Naive B cell (primary cell): ENCODE measurements around the gene RPS29. TPM values are rescaled to one million over a fixed set of nuclear protein-coding genes. Genes with fewer than 3 reads are reported as not detected.
"Not testable (repeated sequence)": the region's sequence is repeated elsewhere in the genome, so short reads cannot be mapped to it uniquely, and the experiment has no call there.

Source experiments
- ATAC-seq, 2 donors: fragments of 150-1000 bp; cut with Tn5 transposase; 2 replicates each; pipeline ENCODE4 v1.10.0; 2021; ENCODE audit warnings: low read depth in 2 of 2, mild to moderate bottlenecking in 2 of 2, moderate library complexity in 2 of 2
- DNase-seq: peaks from one replicate; pipeline ENCODE4 v3.0.0; 2022
- H3K27ac Mint-ChIP-seq, 6 donors: one replicate each; pipeline ENCODE4 v1.8.0; 2020 to 2022; ENCODE audit warnings: mild to moderate bottlenecking in 6 of 6, mixed read lengths in 6 of 6, moderate library complexity in 5 of 6, inconsistent platforms in 2 of 6
- H3K27me3 Mint-ChIP-seq, 3 donors: one replicate each; pipeline ENCODE4 v1.8.0; 2021 to 2022; ENCODE audit warnings: mixed read lengths in 3 of 3, mild to moderate bottlenecking in 1 of 3
- H3K36me3 Mint-ChIP-seq, 2 donors: one replicate each; pipeline ENCODE4 v1.8.0; 2020 to 2022; ENCODE audit warnings: mixed read lengths in 2 of 2, inconsistent platforms in 1 of 2, mild to moderate bottlenecking in 1 of 2
- H3K4me1 Mint-ChIP-seq, 3 donors: one replicate each; pipeline ENCODE4 v1.8.0; 2020 to 2022; ENCODE audit warnings: mixed read lengths in 3 of 3, inconsistent platforms in 1 of 3, mild to moderate bottlenecking in 1 of 3, moderate library complexity in 1 of 3
- H3K4me3 Mint-ChIP-seq, 8 donors: one replicate each; pipeline ENCODE4 v1.8.0; 2020 to 2022; ENCODE audit warnings: mild to moderate bottlenecking in 8 of 8, mixed read lengths in 8 of 8, moderate library complexity in 8 of 8, inconsistent platforms in 2 of 8
- H3K9me3 Mint-ChIP-seq, 7 donors: one replicate each; pipeline ENCODE4 v1.8.0; 2020 to 2022; ENCODE audit warnings: mixed read lengths in 7 of 7, mild to moderate bottlenecking in 5 of 7, inconsistent platforms in 2 of 7, moderate library complexity in 1 of 7
- polyA plus RNA-seq, 6 donors: library from polyadenylated mRNA; unstranded; fragments of 300-500 nt; fragmentation: Illumina TruSeq; gene quantifications; one replicate each; pipeline ENCODE4 v1.2.3, GENCODE V29; 2021; ENCODE audit warnings: low read depth in 6 of 6

Gene RPS29
- polyA plus RNA-seq, 6 donors from 2014 or later: 5,522 to 9,273 (median 8,580) TPM

DNA sequence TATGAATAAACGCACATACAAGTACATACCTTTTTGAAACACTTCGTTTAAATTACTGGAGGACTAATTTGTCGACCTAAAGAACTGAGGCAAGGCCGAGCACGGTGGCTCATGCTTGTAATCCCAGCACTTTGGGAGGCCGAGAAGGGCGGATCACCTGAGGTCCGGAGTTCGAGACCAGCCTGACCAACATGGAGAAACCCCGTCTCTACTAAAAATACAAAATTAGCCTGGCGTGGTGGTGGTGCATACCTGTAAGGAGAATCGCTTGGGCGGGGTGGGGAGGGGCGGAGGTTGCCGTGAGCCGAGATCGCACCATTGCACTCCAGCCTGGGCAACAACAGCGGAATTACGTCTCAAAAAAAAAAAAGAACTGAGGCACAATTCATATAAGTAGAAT is 33.1 kb upstream of the RPS29 start:
- ATAC-seq, H3K27me3 Mint-ChIP-seq, DNase-seq, H3K9me3 Mint-ChIP-seq: not testable (repeated sequence)
- peak overlapping the region; percentile 96 to 99 (median 98) for H3K4me3 Mint-ChIP-seq
- peaks cover 5 to 12% of the 10 kb centered on the region in 2 donors for H3K36me3 Mint-ChIP-seq
- H3K4me1 Mint-ChIP-seq: peaks cover 31 to 46% (median 39%) of the 10 kb centered on the region in 3 donors
- H3K27ac Mint-ChIP-seq: peak overlapping the region in 4 of 6 donors; percentile 58 to 99 (median 98)

DNA sequence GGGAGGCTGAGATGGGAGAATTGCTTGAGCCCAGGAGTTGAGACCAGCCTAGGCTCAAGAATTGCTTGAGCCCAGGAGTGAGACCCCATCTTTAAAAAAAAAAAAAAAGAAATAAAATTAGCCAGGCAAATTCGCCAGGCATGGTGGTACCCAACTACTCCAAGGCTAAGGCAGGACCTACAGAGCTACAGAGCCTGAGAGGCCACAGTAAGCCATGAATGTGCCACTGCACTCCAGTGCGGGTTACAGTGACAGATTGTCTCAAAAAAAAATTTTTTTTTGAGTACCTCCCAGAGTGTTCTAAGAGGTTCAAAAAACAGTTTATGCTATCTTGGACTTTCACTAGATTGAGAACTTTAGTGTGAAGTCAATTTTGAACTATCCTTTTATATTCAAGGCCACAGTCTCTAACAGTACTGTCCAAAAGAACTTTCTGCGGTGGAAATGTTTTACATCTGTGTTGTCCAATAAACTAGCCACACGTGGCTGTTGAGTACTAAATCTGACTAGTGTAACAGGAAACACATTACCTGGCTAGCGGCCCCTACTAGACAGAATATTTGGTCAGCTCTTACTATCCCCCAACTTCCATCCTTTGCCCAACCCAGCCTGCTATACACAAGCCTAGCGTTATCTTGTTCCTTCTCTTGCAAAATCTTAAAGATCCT is 31.8 kb upstream of the RPS29 start:
- Mint-ChIP-seq H3K36me3 (peaks cover 5 to 12% of the 10 kb centered on the region in 2 donors), H3K9me3 (no peaks in the 10 kb centered on the region), H3K4me1 (peaks cover 31 to 39% (median 33%) of the 10 kb centered on the region in 3 donors), H3K27me3 (no peaks in the 10 kb centered on the region), H3K4me3 (peak overlapping the region in 3 of 8 donors; percentile 1 to 99 (median 96)), H3K27ac (peak overlapping the region in 3 of 6 donors; percentile 21 to 97 (median 93))
- DNase-seq: no peak
- no peak for ATAC-seq

DNA sequence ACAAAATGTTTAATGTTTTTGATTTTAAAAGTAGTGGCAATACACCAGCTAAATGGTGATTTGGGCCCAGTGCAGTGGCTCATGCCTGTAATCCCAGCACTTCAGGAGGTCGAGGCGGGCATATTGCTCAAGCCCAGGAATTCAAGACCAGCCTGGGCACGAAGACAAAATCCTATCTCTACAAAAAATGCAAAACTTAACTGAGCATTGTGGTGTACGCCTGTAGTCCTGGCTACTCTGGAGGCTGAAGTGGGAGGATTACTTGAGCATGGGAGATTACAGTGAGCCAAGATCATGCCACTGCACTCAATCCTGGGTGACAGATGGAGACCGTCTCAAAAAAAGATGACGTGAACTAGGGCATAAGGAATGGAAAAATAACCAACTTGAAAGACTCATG is 29.6 kb upstream of the RPS29 start:
- ATAC-seq (no peak), DNase-seq (no peak)
- Mint-ChIP-seq H3K27ac (no peak overlapping the region), H3K4me1 (peaks cover 19 to 27% (median 19%) of the 10 kb centered on the region in 3 donors), H3K27me3 (no peaks in the 10 kb centered on the region), H3K4me3 (peak overlapping the region in 1 of 8 donors; percentile 5), H3K9me3 (no peaks in the 10 kb centered on the region), H3K36me3 (peaks cover 5 to 12% of the 10 kb centered on the region in 2 donors)

DNA sequence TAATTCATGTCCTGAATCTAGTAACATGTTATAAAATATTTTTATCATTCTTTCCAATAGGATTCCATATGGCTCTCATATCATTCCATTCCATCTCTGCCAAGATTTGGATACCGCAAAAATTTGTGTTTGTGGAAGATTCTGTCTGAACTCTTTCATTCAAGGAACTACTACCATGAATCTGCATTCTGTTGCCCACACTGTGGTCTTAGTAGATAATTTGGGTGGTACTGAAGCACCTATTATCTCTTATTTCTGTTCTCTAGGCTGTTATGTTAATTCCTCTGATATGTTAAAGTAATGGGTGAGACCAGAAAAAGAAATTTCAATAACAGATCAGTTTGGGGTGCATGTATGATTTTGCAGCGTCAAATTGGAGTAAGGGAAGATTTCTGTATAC is 28.0 kb upstream of the RPS29 start:
- H3K4me1 Mint-ChIP-seq: peaks cover 10 to 16% (median 12%) of the 10 kb centered on the region in 3 donors
- H3K27ac Mint-ChIP-seq: no peak overlapping the region
- no peak for ATAC-seq
- DNase-seq: no peak
- H3K4me3 Mint-ChIP-seq: no peak overlapping the region
- no peaks in the 10 kb centered on the region for H3K27me3 Mint-ChIP-seq
- no peaks in the 10 kb centered on the region for H3K9me3 Mint-ChIP-seq
- peaks cover 5 to 12% of the 10 kb centered on the region in 2 donors for H3K36me3 Mint-ChIP-seq

DNA sequence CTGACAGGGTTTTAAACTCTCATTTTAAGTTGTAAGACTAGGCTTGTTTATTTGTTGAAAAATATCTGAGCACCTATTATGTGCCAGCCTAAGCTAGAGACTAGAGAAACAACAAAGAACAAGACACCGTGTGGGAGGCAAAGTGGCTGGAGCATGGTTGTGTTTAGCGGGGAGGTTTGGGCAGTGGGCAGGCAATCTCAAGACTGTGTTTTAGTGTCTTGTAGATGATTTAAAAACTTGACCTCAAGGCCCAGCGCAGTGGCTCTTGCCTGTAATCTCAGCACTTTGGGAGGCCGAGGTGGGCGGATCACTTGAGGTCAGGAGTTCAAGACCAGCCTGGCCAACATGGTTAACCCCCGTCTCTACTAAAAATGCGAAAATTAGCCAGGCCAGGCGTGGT is 26.5 kb upstream of the RPS29 start:
- H3K4me1 Mint-ChIP-seq: peaks cover 0 to 5% (median 0%) of the 10 kb centered on the region in 3 donors
- DNase-seq: no peak
- H3K27me3 Mint-ChIP-seq: no peaks in the 10 kb centered on the region
- H3K27ac Mint-ChIP-seq: no peak overlapping the region
- no peaks in the 10 kb centered on the region for H3K36me3 Mint-ChIP-seq
- ATAC-seq: no peak
- no peak overlapping the region for H3K4me3 Mint-ChIP-seq
- no peaks in the 10 kb centered on the region for H3K9me3 Mint-ChIP-seq

DNA sequence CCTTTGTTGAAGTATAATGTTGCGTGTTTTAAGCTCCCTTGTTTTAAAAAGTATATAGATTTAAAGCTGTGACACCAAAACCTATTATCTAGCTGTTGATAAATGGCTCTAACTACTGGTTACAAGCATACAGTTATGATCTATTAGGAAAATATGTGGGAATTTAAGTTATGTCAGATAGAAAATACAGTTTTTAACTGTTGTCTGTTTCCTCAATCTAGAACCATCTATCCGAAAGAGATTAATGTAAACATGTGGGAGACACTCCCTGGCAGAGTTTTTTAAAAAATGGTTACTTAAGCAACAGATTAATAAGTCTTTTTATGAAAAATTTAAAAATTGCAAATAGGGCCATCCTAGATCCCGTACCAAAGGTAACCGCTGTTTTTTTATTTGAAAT is 26.1 kb upstream of the RPS29 start:
- Mint-ChIP-seq H3K27me3 (no peaks in the 10 kb centered on the region), H3K4me1 (peaks cover 0 to under 1% (median 0%) of the 10 kb centered on the region in 3 donors), H3K27ac (no peak overlapping the region), H3K36me3 (no peaks in the 10 kb centered on the region), H3K4me3 (no peak overlapping the region), H3K9me3 (no peaks in the 10 kb centered on the region)
- ATAC-seq (no peak), DNase-seq (no peak)

DNA sequence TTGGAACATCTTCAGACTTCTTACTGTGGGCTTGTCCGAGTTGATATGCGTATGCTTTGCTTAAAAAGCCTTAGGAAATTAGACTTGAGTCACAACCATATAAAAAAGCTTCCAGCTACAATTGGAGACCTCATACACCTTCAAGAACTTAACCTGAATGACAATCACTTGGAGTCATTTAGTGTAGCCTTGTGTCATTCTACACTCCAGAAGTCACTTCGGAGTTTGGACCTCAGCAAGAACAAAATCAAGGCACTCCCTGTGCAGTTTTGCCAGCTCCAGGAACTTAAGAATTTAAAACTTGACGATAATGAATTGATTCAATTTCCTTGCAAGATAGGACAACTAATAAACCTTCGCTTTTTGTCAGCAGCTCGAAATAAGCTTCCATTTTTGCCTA is 21.4 kb upstream of the RPS29 start:
- Mint-ChIP-seq H3K27me3 (no peaks in the 10 kb centered on the region), H3K27ac (no peak overlapping the region), H3K9me3 (no peaks in the 10 kb centered on the region), H3K4me3 (no peak overlapping the region), H3K4me1 (peaks cover 0 to 4% (median 0%) of the 10 kb centered on the region in 3 donors), H3K36me3 (no peaks in the 10 kb centered on the region)
- ATAC-seq: no peak
- no peak for DNase-seq

DNA sequence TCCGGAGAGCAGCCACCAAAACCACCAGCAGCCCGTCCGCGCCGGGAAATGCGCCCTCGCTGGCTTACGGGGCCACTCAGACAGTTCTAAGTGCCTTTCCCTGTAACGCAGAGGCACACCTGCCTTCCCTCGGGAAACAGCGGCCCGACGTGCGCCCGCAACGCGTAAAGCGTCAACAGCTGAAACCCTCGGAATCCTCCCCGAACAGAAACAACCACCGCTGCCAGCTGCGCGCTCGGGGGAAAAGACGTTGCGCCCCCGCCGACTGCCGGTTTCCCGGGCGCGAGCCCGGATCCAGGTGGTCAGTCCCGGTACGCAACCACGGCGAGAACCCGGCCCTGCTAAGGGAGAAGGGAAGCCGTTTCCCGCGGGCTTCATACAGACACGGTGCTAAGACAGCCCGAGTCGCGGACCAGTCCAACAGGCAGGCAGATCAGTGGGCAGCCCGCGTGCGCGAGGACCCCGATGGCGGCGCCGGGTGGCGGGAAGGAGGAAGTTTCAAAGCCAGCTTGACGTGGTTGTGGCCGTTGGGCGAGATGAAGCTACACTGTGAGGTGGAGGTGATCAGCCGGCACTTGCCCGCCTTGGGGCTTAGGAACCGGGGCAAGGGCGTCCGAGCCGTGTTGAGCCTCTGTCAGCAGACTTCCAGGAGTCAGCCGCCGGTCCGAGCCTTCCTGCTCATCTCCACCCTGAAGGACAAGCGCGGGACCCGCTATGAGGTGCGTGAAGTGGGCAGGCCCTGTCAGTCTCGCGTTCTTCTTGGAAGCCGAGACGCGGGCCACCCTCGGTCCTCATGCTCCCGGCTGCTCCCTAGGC is 12.5 kb upstream of the RPS29 start, which contains the start of gene LRR1:
Gene LRR1 (plus strand): TSS at position 456 of the 816 bp plus-strand sequence. CDS start 81 bp downstream, at position 537.
- no peaks in the 10 kb centered on the region for H3K27me3 Mint-ChIP-seq
- ATAC-seq (peak; percentile 69 to 70), DNase-seq (peak; percentile 94)
- peak within 1 kb of the TSS; percentile 96 to 100 (median 99) for H3K27ac Mint-ChIP-seq
- no peaks in the 10 kb centered on the region for H3K9me3 Mint-ChIP-seq
- H3K36me3 Mint-ChIP-seq: no peaks in the 10 kb centered on the region
- peaks cover 23 to 58% (median 46%) of the 10 kb centered on the region in 3 donors for H3K4me1 Mint-ChIP-seq
- H3K4me3 Mint-ChIP-seq: peak within 1 kb of the TSS; percentile 94 to 100 (median 98)

DNA sequence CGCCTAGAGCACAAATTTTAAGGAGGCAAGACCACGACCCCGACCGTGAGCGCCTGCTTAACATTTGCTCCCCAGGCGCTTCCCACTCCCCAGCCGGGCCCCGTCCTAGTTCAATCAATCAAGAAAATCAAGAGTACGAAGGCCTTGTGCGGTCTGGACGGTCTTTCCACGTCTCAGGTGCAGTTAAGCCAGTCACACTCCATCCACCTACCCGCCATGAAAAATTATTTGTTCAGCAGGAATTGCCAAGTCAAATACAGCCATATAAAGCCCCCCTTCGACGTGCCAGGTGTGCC is 12.0 kb upstream of the RPS29 start:
- peaks cover 23 to 58% (median 46%) of the 10 kb centered on the region in 3 donors for H3K4me1 Mint-ChIP-seq
- ATAC-seq (no peak), DNase-seq (no peak)
- no peaks in the 10 kb centered on the region for H3K9me3 Mint-ChIP-seq
- no peaks in the 10 kb centered on the region for H3K36me3 Mint-ChIP-seq
- H3K27ac Mint-ChIP-seq: peak overlapping the region; percentile 96 to 100 (median 99)
- H3K27me3 Mint-ChIP-seq: no peaks in the 10 kb centered on the region
- peak overlapping the region; percentile 94 to 100 (median 98) for H3K4me3 Mint-ChIP-seq

DNA sequence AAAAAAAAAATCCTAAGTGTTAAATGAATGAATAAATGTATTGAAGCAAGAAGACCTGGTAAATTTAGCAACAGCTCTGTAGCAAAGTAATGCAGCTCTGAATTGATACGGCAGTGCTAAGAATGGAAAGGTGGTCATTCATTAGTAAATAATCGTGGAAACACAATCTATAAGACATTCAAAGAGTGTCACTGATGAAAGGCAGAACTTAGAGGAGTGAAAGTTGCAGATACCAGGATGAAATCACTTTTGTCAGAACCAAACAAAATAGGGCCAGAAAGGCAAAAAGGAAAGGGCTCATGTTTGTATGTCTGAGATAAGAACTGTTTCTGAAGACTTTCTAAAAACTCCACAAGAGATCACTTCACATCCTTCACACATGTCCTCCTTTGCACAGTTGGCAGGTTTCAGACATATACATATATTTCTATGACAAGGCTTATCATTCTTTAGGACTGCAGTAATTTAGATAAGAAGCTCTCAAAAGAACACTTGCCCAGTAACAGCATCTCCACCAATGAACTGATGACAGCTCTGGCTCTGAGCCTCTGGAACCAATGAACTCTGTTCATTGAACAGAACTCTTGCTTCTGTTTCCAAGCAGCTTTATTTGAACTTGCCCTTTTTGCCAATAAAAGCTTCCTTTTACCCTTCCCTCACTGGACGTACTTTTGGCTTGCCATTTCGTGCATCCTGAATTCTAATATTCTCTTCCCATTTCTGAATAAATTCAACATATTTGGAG is 8.3 kb upstream of the RPS29 start:
- no peaks in the 10 kb centered on the region for H3K9me3 Mint-ChIP-seq
- ATAC-seq (peak in 1 of 2 donors; percentile 17), DNase-seq (peak; percentile 33)
- H3K4me3 Mint-ChIP-seq: peak overlapping the region in 5 of 8 donors; percentile 6 to 99 (median 46)
- peak overlapping the region in 4 of 6 donors; percentile 84 to 99 (median 90) for H3K27ac Mint-ChIP-seq
- H3K4me1 Mint-ChIP-seq: peaks cover 18 to 52% (median 40%) of the 10 kb centered on the region in 3 donors
- no peaks in the 10 kb centered on the region for H3K27me3 Mint-ChIP-seq
- no peaks in the 10 kb centered on the region for H3K36me3 Mint-ChIP-seq

DNA sequence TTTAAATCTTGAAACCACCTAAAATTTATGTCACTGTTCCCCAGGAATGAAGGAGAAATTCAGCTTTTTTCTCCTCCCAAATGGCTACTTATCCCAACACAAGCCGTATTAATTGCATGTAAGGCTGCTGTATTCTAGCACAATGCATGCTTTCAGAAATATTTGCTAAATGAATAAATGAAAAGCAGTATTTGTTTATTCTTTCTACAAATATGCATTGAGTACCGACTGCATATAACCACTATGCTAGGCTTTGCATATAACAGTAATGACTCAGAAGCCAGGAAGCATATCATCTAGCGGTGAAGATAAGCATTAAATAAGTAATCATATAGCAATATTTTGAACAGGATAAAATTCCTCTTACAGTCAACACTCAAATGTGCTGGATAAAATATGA is 6.8 kb upstream of the RPS29 start:
- Mint-ChIP-seq H3K9me3 (no peaks in the 10 kb centered on the region), H3K4me1 (peaks cover 13 to 42% (median 34%) of the 10 kb centered on the region in 3 donors), H3K36me3 (no peaks in the 10 kb centered on the region), H3K4me3 (peak overlapping the region in 1 of 8 donors; percentile 18), H3K27ac (peak overlapping the region in 1 of 6 donors; percentile 96), H3K27me3 (no peaks in the 10 kb centered on the region)
- ATAC-seq (no peak), DNase-seq (no peak)

DNA sequence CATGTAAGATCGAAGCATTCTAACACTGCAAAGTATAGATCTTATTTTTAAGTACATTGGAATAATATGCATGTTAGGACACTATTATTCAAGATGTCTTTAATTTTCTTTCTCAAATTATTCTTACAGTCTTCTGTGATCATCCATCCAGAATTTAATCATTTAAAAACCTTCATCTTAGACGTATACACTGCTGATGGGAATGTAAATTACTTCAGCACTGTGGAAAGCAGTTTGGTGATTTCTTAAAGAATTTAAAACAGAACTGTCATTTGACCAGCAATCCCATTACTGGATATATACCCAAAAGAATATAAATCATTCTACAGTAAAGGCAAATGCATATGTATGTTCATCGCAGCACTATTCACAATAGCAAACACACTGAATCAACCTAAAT is 3.2 kb upstream of the RPS29 start:
- DNase-seq: no peak
- H3K27ac Mint-ChIP-seq: peak overlapping the region in 1 of 6 donors; percentile 31
- no peak overlapping the region for H3K4me3 Mint-ChIP-seq
- H3K4me1 Mint-ChIP-seq: peaks cover 13 to 28% (median 22%) of the 10 kb centered on the region in 3 donors
- peaks cover 0 to 2% (median 0%) of the 10 kb centered on the region in 7 donors for H3K9me3 Mint-ChIP-seq
- no peak for ATAC-seq
- no peaks in the 10 kb centered on the region for H3K27me3 Mint-ChIP-seq
- peaks cover 0 to 4% of the 10 kb centered on the region in 2 donors for H3K36me3 Mint-ChIP-seq
